ENCODE results near the gene PBX1.

Gene PBX1

GRCh38 chr1:164622068-164622845 lies 63.3 kb downstream of the PBX1 start:
- Histone ChIP-seq H3K27me3 (no peaks in the 10 kb centered on the region), H3K9me3 (no peaks in the 10 kb centered on the region), H3K4me1 (ENCODE audit: control insufficient read depth in 1 of 2, insufficient read depth in 1 of 2, low read depth in 1 of 2, low read length in 1 of 2) (peaks cover 0 to 4% of the 10 kb centered on the region in 2 experiments), H3K36me3 (no peaks in the 10 kb centered on the region), H3K27ac (no peak overlapping the region), H3K4me3 (ENCODE audit: low read depth in 1 of 2, low read length in 1 of 2) (no peak overlapping the region)
- no peak for TF ChIP-seq CTCF (IDR thresholded peaks at IDR 0.05)

- peaks cover 0 to 4% of the 10 kb centered on the region in 2 experiments for H3K4me1 ChIP-seq (ENCODE audit: control insufficient read depth in 1 of 2, insufficient read depth in 1 of 2, low read depth in 1 of 2, low read length in 1 of 2)
- no peak for TF ChIP-seq CTCF (IDR thresholded peaks at IDR 0.05)
- H3K4me3 ChIP-seq (ENCODE audit: low read depth in 1 of 2, low read length in 1 of 2) = no peak overlapping the region
These were observed 64.8 kb downstream of the PBX1 start for GRCh38 chr1:164623805-164624204.

GRCh38 chr1:164624400-164624799 lies 65.4 kb downstream of the PBX1 start:
- no peaks in the 10 kb centered on the region for H3K36me3 ChIP-seq
- TF ChIP-seq CTCF (IDR thresholded peaks at IDR 0.05) = no peak

More at GRCh38 chr1:164623805-164624204, 64.8 kb downstream of the PBX1 start:
- no peaks in the 10 kb centered on the region for H3K27me3 ChIP-seq
- H3K9me3 ChIP-seq = no peaks in the 10 kb centered on the region
- no peaks in the 10 kb centered on the region for H3K36me3 ChIP-seq
- no peak overlapping the region for H3K27ac ChIP-seq

GRCh38 chr1:164625004-164625617 lies 66.1 kb downstream of the PBX1 start:
- no peak overlapping the region for H3K4me3 ChIP-seq (ENCODE audit: low read depth in 1 of 2, low read length in 1 of 2)
- no peak for TF ChIP-seq CTCF (IDR thresholded peaks at IDR 0.05)
- no peaks in the 10 kb centered on the region for H3K36me3 ChIP-seq
- H3K27ac ChIP-seq = no peak overlapping the region
- H3K4me1 ChIP-seq (ENCODE audit: control insufficient read depth in 1 of 2, insufficient read depth in 1 of 2, low read depth in 1 of 2, low read length in 1 of 2) = peaks cover 0 to 4% of the 10 kb centered on the region in 2 experiments
- H3K27me3 ChIP-seq = no peaks in the 10 kb centered on the region
- H3K9me3 ChIP-seq = no peaks in the 10 kb centered on the region

More at GRCh38 chr1:164624400-164624799, 65.4 kb downstream of the PBX1 start:
- Histone ChIP-seq H3K27me3 (no peaks in the 10 kb centered on the region), H3K27ac (no peak overlapping the region), H3K4me1 (ENCODE audit: control insufficient read depth in 1 of 2, insufficient read depth in 1 of 2, low read depth in 1 of 2, low read length in 1 of 2) (peaks cover 0 to 4% of the 10 kb centered on the region in 2 experiments), H3K4me3 (ENCODE audit: low read depth in 1 of 2, low read length in 1 of 2) (no peak overlapping the region), H3K9me3 (no peaks in the 10 kb centered on the region)

GRCh38 chr1:164628772-164629171 lies 69.8 kb downstream of the PBX1 start:
- no peaks in the 10 kb centered on the region for H3K36me3 ChIP-seq
- H3K27ac ChIP-seq = no peak overlapping the region
- TF ChIP-seq CTCF (IDR thresholded peaks at IDR 0.05) = no peak
- peaks cover 4% of the 10 kb centered on the region for H3K27me3 ChIP-seq
- no peak overlapping the region for H3K4me3 ChIP-seq (ENCODE audit: low read depth in 1 of 2, low read length in 1 of 2)
- no peaks in the 10 kb centered on the region for H3K9me3 ChIP-seq
- peaks cover 0 to 4% of the 10 kb centered on the region in 2 experiments for H3K4me1 ChIP-seq (ENCODE audit: control insufficient read depth in 1 of 2, insufficient read depth in 1 of 2, low read depth in 1 of 2, low read length in 1 of 2)

Measured in neutrophil (primary cell).